Superior temporal gyrus (tissue), 1 donor: ENCODE results near the gene TTR.

ENCODE experiments used
- DNase-seq: peaks from one replicate; pipeline ENCODE4 v3.0.0-alpha.2; 2016; ENCODE audit errors: extremely low spot score

TTR gene

DNA sequence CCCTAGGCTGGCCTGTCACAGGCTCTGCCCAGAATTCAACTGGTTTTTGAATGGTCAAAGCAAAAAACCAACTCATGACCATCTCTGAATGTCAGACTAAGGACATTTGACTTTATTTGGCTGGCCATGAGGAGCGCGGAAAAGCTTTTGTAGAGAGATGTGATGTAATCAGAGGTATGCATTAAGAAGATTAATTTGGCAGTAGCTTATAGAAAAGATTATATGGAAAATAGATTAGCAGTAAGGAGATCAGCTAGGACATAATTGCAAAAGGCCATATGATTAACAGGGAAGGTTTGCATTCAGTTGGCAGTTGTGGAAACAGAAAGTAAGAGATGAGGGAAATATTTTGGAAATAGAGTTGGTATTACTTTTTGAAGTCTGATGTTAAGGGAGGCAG, 12.3 kb upstream of the TTR start:
- DNase-seq: no peak

DNA sequence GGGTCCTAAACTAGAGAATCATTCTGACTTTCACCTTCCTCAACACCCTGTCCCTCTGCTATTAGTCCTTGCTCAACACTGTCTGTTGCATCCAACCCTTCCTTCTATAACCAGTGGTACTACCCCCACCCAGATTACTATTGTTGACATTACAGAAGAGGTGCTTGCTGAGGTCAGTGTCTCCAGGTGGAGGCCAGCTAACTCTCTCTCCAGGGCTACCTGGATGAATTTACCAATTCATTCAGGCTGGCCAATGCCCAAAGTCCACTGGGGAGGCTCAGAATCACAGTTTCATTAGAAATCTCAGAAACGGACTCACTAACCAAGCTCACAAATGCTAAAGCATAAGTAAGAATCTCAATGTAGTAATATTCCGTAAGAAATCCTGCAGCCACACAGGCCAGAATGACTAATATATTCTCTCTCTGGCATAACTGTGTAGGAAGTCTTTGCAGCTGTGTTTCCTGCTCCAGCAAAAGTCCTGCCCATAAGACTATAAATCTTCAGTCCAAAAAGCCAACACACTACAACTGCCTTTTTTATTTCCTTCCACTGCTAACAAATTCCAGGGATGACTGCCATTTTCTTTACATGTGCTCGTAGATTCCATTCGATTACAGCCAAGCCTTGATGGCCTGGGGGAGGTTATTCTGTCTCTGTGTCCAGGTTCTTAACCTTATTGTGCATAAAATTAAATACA, 10.0 kb upstream of the TTR start:
- no peak for DNase-seq

DNA sequence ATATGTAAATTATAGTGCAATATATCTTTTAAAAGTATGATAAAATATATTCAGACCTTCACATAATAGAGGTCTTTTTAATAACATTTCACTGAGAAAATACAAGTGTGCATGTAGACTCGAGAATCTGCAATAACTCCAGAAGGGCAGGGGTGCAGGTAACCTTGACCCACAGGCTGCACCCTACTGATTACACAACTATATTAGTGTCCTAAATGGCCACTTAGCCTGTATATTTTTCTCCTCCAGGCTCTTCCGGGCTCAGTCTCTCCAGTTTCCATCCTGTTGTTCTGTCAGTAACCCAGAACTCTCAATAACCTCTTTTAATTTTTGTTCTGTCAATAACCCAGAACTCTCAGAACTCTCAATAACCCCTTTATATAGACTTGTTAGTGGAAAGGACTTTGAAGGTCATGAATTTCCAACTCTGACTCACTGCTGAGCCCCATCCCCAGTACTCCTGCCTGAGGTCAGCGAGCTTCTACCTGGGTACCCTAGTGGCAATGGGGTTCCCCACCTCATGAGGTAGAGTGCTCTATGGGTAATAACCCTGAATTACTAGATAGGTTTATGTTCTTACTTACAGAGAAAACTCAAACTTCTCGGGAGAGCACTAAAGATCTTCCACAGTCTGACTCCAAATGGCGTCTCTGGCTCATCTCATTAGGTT, 8.4 kb upstream of the TTR start:
- no peak for DNase-seq

DNA sequence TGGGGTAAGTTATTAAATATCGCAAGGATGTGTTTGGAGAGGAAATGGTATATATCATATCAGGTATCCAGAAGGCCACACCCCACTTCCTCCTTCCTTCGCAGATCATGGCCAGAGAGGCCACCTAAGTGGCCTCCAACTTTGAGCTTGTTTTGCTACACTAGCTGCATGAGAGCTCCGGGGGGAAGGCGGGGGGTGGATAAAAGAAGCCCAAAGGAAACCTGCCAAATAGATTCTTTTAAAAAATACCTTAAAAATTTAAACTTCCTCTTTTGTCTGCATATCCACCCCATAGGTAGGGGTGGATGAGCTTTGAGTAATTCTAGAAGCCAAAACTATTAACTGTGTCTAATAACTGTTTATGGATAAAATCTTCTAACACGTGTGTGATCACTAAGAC, 5.7 kb upstream of the TTR start:
- no peak for DNase-seq

DNA sequence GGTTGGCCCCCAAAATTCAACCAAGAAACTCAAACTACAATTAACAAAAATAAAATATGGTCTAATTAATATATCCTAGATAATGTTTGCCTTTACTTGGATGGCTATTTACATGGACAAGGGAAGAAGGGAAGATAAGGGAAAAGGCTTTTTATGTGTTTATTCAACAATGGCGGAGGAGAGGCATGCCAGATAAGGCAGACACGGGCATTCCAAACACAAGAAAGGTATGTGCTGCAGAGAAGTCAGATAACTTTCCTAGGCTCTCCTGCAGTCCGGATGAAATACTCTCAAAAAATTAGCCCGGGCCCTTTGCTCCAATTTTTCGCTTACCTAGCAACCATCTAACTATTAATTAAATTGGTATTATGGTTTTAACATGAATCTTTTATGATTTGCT, 5.1 kb upstream of the TTR start:
- DNase-seq: no peak

DNA sequence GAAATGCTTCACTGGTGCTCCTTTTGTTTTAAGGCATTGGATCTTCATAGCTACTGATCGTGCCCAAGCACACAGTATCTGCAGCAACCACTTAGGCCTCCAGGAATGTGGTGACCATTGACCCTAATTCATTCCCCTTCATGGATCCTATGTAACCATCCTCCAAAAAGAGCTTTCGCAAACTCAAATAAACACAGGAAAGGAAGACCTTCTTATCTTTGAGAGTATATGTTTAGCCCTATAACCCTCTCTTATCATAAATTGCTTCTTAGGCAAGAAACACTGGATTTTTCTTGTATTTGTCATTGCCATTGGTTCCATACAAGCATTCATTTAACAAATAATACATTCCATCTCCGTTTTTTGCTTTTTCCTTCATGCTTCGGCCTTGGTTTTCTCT, 4.1 kb upstream of the TTR start:
- DNase-seq: no peak

DNA sequence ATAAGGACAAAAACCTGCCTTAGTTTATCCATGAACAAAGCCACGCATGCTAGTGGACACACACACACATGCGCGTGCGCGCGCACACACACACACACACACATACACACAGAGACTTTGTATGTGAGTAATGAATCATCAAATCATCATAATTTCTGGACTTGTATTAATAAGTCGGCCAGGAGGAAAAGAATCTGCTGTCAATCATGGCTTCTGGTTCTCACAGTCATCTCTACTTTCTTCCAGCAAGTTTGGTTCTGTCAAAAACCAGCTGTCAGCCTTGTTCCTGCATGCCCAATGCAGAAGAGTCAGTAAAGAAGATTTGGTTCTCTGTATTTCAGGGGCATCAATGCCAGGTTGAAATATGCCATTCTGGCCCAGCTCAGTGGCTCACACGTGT, 1.1 kb upstream of the TTR start:
- DNase-seq: no peak

DNA sequence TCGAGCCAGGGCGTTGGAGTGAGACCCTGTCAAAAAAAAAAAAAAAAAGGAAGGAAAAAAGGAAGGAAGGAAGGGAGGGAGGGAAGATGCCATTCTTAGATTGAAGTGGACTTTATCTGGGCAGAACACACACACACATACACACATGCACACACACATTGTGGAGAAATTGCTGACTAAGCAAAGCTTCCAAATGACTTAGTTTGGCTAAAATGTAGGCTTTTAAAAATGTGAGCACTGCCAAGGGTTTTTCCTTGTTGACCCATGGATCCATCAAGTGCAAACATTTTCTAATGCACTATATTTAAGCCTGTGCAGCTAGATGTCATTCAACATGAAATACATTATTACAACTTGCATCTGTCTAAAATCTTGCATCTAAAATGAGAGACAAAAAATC, 564 bp upstream of the TTR start:
- DNase-seq: no peak

DNA sequence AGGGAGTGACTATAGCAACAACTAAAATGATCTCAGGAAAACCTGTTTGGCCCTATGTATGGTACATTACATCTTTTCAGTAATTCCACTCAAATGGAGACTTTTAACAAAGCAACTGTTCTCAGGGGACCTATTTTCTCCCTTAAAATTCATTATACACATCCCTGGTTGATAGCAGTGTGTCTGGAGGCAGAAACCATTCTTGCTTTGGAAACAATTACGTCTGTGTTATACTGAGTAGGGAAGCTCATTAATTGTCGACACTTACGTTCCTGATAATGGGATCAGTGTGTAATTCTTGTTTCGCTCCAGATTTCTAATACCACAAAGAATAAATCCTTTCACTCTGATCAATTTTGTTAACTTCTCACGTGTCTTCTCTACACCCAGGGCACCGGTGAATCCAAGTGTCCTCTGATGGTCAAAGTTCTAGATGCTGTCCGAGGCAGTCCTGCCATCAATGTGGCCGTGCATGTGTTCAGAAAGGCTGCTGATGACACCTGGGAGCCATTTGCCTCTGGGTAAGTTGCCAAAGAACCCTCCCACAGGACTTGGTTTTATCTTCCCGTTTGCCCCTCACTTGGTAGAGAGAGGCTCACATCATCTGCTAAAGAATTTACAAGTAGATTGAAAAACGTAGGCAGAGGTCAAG, 955 bp downstream of the TTR start:
- DNase-seq: no peak

DNA sequence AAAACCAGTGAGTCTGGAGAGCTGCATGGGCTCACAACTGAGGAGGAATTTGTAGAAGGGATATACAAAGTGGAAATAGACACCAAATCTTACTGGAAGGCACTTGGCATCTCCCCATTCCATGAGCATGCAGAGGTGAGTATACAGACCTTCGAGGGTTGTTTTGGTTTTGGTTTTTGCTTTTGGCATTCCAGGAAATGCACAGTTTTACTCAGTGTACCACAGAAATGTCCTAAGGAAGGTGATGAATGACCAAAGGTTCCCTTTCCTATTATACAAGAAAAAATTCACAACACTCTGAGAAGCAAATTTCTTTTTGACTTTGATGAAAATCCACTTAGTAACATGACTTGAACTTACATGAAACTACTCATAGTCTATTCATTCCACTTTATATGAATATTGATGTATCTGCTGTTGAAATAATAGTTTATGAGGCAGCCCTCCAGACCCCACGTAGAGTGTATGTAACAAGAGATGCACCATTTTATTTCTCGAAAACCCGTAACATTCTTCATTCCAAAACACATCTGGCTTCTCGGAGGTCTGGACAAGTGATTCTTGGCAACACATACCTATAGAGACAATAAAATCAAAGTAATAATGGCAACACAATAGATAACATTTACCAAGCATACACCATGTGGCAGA, 3.6 kb downstream of the TTR start:
- no peak for DNase-seq

DNA sequence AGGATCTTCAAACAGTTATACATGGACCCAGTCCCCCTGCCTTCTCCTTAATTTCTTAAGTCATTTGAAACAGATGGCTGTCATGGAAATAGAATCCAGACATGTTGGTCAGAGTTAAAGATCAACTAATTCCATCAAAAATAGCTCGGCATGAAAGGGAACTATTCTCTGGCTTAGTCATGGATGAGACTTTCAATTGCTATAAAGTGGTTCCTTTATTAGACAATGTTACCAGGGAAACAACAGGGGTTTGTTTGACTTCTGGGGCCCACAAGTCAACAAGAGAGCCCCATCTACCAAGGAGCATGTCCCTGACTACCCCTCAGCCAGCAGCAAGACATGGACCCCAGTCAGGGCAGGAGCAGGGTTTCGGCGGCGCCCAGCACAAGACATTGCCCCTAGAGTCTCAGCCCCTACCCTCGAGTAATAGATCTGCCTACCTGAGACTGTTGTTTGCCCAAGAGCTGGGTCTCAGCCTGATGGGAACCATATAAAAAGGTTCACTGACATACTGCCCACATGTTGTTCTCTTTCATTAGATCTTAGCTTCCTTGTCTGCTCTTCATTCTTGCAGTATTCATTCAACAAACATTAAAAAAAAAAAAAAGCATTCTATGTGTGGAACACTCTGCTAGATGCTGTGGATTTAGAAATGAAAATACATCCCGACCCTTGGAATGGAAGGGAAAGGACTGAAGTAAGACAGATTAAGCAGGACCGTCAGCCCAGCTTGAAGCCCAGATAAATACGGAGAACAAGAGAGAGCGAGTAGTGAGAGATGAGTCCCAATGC, 4.6 kb downstream of the TTR start:
- no peak for DNase-seq

DNA sequence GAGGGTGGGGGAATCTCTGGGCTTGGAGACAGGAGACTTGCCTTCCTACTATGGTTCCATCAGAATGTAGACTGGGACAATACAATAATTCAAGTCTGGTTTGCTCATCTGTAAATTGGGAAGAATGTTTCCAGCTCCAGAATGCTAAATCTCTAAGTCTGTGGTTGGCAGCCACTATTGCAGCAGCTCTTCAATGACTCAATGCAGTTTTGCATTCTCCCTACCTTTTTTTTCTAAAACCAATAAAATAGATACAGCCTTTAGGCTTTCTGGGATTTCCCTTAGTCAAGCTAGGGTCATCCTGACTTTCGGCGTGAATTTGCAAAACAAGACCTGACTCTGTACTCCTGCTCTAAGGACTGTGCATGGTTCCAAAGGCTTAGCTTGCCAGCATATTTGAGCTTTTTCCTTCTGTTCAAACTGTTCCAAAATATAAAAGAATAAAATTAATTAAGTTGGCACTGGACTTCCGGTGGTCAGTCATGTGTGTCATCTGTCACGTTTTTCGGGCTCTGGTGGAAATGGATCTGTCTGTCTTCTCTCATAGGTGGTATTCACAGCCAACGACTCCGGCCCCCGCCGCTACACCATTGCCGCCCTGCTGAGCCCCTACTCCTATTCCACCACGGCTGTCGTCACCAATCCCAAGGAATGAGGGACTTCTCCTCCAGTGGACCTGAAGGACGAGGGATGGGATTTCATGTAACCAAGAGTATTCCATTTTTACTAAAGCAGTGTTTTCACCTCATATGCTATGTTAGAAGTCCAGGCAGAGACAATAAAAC, 6.5 kb downstream of the TTR start:
- DNase-seq: no peak

DNA sequence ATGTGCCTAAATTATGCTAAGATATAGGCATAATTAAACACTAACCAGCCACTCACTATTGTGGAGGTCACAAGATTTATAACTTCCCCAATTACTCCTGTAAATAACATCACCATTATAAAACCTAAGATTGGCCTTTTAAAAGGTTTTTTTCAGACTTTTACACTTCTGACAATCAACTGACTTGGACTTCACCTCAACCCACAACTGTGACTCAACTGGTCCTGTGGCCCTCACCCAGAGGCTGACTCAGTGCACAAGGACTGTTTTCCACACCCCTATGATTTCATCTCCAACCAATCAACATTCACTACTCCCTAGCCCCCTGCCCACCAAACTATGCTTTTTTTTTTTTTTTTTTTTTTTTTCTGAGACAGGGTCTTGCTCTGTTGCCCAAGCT, 11.6 kb downstream of the TTR start:
- no peak for DNase-seq

DNA sequence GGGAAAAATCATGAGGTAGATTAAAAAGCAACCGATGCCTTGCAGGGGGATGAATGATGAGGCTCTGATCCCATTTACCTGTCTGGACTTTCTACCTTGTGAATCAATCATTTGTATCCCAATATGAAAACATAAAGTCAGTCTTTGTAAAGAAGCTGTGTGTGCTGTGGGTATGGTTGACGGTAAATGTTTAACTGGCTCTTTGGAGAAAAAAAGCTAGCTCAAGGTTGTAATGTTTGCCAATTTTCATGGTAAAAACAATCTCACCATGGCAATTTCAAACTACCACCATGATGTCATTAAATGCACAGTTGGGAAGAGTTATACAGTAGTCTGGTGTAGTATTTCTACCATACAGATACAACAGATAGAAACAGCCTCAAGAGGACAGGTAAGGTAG, 14.6 kb downstream of the TTR start:
- no peak for DNase-seq

DNA sequence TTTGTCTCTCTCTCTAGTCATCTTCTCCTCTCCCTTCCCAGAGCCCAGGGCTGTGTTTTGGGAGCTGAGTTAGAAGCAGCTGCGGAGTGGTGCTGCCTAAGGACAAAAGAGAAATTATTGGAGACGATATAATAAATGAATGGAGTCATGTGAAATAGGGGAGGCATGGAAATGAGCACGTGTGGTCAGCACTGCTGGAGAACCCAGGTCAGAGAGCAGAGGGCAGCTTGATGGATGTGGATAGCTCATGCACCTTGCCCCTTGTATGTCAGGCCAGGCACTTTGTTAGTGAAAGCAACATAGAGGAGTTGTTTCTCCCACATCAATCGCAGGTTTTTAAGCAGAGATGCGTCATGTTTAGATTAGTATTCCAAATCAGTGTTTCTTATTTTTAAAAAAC, 15.7 kb downstream of the TTR start:
- no peak for DNase-seq

DNA sequence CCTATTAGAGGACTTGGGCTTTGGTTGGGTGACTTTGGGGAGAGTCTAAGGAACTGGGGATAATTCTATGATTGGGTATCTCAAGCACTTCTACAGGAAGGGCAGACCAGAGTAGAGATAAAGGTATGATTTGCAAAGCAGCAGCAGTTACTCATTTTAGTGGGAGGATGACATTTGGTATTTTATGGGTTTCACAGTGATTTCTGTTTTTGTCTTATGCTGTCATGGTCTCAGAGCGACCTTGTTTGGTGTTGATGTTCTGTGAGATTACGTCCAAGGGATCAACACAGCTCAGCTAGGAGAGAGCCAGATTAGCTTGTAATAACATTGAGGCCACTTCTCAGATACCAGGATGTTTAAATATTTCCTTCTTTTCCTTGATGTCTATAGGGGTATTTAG, 18.2 kb downstream of the TTR start:
- no peak for DNase-seq

DNA sequence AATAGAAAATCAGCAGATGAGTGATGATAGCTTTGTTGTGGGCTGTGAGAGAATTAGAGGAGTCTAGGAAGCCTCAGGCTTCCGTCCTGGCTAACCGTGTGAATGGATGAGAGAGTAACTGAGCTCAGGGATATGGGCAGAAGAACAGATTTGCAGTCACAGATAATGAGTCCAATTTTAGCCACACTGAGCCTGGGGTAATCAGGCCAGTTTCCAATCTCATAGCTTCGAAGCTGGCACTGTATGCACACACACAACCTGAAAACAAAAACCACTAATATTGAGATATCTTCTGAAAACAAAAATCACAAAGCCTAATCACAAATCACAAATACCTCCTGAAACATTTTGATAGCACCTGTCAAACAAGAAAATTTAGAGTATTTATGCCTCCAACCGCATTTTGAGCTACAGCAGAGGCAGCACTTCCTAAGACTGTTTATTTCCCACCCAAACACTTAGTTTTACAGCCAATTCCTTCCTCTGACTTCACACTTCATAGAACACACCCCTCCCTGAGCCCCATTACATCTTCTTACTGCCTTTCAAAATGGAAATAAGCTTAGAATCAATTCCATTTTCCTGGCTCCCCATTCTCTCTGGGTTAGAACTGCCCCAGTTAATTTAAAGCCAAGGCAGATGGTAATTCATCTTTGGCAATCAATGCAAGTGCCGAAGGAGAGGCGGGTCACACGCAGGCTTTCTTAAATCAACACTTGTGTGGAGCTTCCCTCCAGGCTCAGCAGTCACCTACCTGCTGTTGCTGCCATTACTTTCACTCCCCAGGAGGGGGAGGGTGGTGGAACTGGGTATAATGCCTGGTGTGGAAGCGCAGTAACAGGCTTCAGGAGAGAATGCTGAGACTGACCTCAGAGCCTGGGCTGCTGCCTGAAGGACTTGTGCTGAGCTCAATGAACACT, 18.9 kb downstream of the TTR start:
- DNase-seq: no peak

DNA sequence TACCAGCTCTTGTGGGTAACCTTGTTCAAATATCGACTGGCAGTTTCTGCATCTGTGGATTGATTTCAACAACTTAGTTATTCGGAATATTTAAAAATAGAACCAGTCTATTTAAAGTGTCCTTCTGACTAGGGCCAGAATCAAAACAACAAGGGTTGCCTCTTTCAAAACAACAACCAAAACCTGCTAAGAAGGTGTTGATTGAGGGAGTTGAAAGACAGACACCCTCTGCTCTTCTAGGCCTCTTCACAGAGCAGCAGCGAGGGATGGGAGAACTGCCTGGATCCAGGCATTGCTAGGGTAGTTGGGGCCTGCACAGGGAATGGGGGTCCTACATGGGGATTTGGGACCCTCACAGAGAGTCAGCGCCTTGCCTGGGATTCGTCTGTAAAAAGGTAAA, 19.8 kb downstream of the TTR start:
- no peak for DNase-seq

DNA sequence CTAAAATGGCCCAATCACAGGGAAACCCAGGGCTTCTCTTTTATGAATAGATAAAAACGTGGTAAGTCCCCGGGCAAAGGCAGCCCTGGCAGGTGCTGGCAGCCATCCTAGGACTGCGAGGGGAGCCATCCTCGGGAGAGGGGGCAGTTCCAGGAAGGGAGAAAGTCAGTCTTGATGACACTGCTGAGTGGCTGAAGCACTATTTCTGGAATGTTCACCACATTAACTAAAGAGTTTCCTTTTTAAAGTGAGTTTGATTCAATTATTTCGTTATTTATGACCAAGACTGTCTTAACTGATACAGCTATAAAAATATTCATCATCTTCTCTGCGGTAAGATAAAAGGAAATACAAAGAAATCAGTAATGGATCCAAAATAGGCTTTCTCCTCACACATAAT, 20.4 kb downstream of the TTR start:
- DNase-seq: no peak

DNA sequence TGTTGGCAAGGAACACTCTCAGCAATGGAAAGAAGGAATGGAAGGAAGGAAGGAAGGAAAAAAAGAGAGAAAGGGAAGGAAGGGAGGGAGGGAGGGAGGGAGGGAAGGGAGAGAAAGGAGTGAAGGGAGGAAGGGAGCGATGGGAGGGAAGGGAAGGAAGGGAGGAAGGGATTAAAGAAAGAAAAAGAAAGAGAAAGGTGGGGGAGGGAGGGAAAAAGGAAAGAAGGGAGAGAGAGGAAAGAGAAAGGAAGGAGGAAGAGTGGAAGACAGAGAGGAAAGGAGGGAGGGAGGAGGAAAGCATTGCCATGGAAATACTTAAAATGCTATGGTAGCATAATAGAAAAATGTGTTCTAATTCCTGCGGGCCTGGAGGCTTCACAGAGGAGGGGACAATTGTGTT, 22.4 kb downstream of the TTR start:
- DNase-seq: no peak
